Thymus (tissue), 11 donors: ENCODE measurements around the gene IFI16. TPM values are rescaled to one million over a fixed set of nuclear protein-coding genes. Genes with fewer than 3 reads are reported as not detected.
A peak's percentile ranks its signal among the peaks of the same experiment; 100 is the strongest.

Experiments used
- DNase-seq, 9 donors: peaks; one replicate each; pipeline ENCODE4 v3.0.0-alpha.2; 2013; ENCODE audit warnings: low spot score in 9 of 9, low read depth in 6 of 9, missing footprints in 1 of 9
- H3K27ac ChIP-seq, 2 donors: one replicate each; pipeline ENCODE4 v1.5.1; 2013; ENCODE audit warnings: control low read depth in 1 of 2, low read depth in 1 of 2, low read length in 1 of 2, mild to moderate bottlenecking in 1 of 2, moderate library complexity in 1 of 2
- H3K27me3 ChIP-seq, 2 donors: one replicate each; pipeline ENCODE4 v1.5.1; 2013; ENCODE audit warnings: low read length in 1 of 2; ENCODE audit not compliant: control insufficient read depth in 2 of 2, insufficient read depth in 1 of 2
- H3K36me3 ChIP-seq, 2 donors: one replicate each; pipeline ENCODE4 v1.5.1; 2013; ENCODE audit warnings: low read length in 1 of 2, mild to moderate bottlenecking in 1 of 2, moderate library complexity in 1 of 2; ENCODE audit not compliant: control insufficient read depth in 2 of 2, insufficient read depth in 2 of 2
- H3K4me1 ChIP-seq, 2 donors: one replicate each; pipeline ENCODE4 v1.5.1; 2013; ENCODE audit warnings: low read length in 2 of 2; ENCODE audit not compliant: control insufficient read depth in 2 of 2, insufficient read depth in 2 of 2
- H3K4me3 ChIP-seq, 2 donors: one replicate each; pipeline ENCODE4 v1.5.1; 2013; ENCODE audit warnings: low read length in 2 of 2, control low read depth in 1 of 2, mild to moderate bottlenecking in 1 of 2
- H3K9me3 ChIP-seq, 2 donors: one replicate each; pipeline ENCODE4 v1.5.1; 2013; ENCODE audit warnings: low read length in 1 of 2, mild to moderate bottlenecking in 1 of 2; ENCODE audit not compliant: control insufficient read depth in 2 of 2, insufficient read depth in 1 of 2
- WGBS: extraction: QIAGEN DNeasy Blood & Tissue Kit; methylation state at CpG from one replicate; pipeline ENCODE4 v1.1.7; 2013; 5-methylcytosine and 5-hydroxymethylcytosine counted together
- polyA plus RNA-seq: library from polyadenylated mRNA; stranded (reverse); fragments of 200-250 nt; gene quantifications from one replicate; pipeline ENCODE4 v1.2.3, GENCODE V29; 2013
- total RNA-seq: library from RNA; stranded (reverse); fragments of 120-200 nt; gene quantifications from one replicate; pipeline ENCODE4 v1.2.4, GENCODE V29; 2013
- donor health status: healthy.

IFI16 gene
- total and polyA plus RNA-seq, 2 donors = 204 to 254 TPM

DNA sequence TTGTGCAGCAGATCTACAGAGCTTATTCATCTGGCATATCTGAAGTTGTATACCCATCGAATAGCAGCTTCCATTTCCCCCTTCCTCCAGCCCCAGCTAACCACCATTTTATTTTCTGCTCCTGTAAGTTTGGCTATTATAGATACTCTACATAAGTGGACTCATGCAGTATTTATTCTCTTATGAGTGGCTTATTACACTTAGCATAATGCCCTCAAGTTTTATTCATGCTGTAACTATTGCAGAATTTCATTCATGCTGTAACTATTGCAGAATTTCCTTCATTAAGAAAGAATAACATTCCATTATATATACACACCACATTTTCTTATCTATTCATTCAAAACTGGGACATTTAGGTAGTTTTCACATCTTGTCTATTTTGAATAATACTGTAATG is 30.5 kb upstream of the IFI16 start:
- Histone ChIP-seq H3K27ac (no peak overlapping the region), H3K9me3 (no peaks in the 10 kb centered on the region), H3K4me3 (no peak overlapping the region), H3K36me3 (no peaks in the 10 kb centered on the region), H3K4me1 (no peaks in the 10 kb centered on the region), H3K27me3 (no peaks in the 10 kb centered on the region)
- DNase-seq = no peak
- whole genome bisulfite sequencing = 90% methylated on average over 1 of the region's 1 CpG

DNA sequence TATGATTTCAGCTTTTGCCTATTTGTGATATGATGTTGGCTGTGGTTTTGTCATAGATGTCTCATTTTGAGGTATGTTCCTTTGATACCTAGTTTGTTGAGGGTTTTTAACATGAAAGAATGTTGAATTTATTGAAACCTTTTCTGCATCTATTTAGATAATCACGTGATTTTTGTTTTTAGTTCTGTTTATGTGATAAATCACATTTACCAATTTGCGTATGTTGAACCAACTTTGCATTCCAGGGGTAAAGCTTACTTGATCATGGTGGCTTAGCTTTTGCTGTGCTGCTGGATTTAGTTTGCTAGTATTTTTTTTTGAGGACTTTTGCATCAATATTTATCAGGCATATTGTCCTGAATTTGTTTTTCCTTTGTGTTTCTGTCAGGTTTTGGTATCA is 26.5 kb upstream of the IFI16 start:
- Histone ChIP-seq H3K36me3 (no peaks in the 10 kb centered on the region), H3K27ac (no peak overlapping the region), H3K27me3 (no peaks in the 10 kb centered on the region), H3K4me1 (no peaks in the 10 kb centered on the region), H3K9me3 (no peaks in the 10 kb centered on the region), H3K4me3 (no peak overlapping the region)
- DNase-seq = no peak
- WGBS = 91% methylated on average over 2 of the region's 2 CpGs

DNA sequence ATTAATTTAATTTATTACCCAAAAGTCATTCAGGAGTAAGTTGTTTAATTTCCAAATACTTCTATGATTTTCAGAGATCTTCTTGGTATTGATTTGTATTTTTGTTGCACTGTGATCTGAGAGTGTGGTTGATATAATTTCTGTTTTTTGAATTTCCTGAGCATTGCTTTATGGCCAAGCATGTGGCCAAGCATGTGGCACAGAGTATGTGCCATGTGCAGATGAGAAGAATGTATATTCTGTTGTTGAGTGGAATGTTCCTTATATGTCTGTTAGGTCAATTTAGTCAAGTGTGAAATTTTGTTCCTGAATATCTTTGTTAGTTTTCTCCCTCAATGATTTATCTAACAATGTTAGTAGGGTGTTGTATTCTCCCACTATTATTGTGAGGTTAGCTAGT is 25.3 kb upstream of the IFI16 start:
- H3K27me3 ChIP-seq = no peaks in the 10 kb centered on the region
- no peaks in the 10 kb centered on the region for H3K36me3 ChIP-seq
- H3K9me3 ChIP-seq = no peaks in the 10 kb centered on the region
- DNase-seq = no peak
- H3K4me1 ChIP-seq = no peaks in the 10 kb centered on the region
- H3K4me3 ChIP-seq = no peak overlapping the region
- no peak overlapping the region for H3K27ac ChIP-seq

DNA sequence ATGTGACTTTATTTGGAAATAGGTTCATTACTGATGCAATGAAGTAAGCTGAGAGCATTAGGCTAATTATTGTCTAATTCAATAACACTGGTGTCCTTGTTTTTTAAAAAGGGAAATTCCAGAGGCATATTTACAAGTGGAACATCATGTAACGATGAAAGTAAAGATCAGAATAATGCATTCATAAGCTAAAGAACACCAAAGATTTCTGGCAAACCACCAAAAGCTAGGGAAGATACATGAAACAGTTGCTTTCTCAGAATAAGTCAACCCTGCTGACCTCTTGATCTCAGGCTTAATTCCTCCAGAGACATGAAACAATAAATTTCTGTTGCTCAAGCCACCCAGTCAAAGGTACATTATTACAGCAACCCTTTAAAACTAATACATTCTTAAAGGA is 20.3 kb upstream of the IFI16 start:
- H3K4me3 ChIP-seq = no peak overlapping the region
- no peak for DNase-seq
- no peaks in the 10 kb centered on the region for H3K4me1 ChIP-seq
- no peaks in the 10 kb centered on the region for H3K9me3 ChIP-seq
- no peaks in the 10 kb centered on the region for H3K36me3 ChIP-seq
- H3K27me3 ChIP-seq = no peaks in the 10 kb centered on the region
- H3K27ac ChIP-seq = no peak overlapping the region
- WGBS = 86% methylated on average over 1 of the region's 1 CpG

DNA sequence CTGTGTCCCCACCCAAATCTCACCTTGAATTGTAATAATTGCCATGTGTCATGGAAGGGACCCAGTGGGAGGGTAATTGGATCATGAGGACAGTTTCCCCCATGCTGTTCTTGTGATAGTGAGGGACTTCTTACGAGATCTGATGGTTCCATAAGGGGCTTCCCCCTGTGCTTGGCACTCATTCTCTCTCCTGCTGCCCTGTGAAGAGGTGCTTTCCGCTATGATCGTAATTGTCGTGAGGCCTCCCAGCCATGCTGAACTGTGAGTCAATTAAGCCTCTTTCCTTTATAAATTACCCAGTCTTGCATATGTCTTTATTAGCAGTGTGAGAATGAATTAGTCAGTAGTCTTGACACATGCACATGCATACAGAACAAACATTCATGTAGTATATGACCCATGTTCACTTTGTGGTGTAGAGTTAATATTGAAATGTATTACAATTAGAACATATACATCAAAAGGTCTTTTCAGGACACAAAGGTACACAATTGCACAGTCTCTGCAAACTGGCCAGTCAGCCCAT is 16.9 kb upstream of the IFI16 start:
- WGBS = 95% methylated on average over 4 of the region's 4 CpGs
- no peaks in the 10 kb centered on the region for H3K9me3 ChIP-seq

DNA sequence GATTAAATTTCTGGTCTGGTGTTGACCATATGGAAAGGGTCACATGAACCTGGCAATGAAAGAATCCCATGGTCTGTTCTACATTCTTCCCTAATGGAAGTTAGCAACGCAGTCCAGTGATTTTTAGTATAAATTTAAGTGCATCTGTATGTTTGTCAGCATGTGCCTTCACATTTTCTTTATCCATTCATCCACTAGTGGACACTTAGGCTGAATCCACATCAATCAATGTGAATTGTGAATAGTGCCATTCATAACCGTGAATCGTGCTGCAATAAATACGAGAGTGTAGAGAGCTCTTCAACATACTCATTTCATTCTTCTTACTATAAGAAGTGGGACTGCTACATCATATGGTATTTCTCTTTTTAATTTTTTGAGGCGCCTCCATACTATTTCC is 12.7 kb upstream of the IFI16 start:
- Histone ChIP-seq H3K27me3 (no peaks in the 10 kb centered on the region), H3K4me1 (no peaks in the 10 kb centered on the region), H3K9me3 (no peaks in the 10 kb centered on the region), H3K27ac (no peak overlapping the region), H3K36me3 (no peaks in the 10 kb centered on the region), H3K4me3 (no peak overlapping the region)
- 80% methylated on average over 5 of the region's 5 CpGs for WGBS
- no peak for DNase-seq

More for the DNA sequence above, 16.9 kb upstream of the IFI16 start:
- Histone ChIP-seq H3K27ac (no peak overlapping the region), H3K36me3 (no peaks in the 10 kb centered on the region), H3K27me3 (no peaks in the 10 kb centered on the region), H3K4me1 (no peaks in the 10 kb centered on the region), H3K4me3 (no peak overlapping the region)
- no peak for DNase-seq

DNA sequence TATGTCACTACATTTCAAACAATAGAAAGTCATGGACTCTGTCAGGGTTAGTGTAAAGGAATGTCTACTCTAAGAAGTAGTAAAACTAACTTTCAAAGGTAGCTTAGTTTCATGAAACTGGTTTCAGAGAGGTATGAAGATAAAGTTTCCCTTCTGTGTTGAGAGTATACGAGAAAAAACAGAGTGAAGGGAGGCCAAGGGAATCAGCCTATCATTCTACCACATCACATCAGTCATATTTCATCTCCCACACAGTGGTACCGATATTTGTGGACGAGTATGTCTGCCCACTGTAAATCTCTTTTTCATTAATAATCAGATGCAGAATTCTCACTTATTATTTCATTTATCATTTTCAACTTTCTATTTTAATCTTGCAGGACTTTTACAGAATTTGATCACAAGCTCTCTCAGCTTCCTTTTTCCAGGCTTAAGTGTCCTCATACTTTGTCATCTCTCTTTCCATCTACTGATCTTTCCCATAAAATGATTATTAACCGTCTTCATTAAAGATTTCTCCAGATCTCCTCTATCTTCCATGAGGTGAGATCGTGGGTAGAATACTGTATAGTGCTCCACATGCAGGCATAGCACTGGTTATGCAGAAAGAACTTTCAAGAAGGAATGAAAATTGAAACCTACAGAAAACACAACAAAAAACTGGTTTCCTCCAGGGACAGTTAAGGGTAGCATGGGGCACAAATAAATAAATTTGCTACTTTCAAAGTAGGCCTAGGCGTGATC is 11.5 kb upstream of the IFI16 start:
- Histone ChIP-seq H3K27me3 (no peaks in the 10 kb centered on the region), H3K9me3 (no peaks in the 10 kb centered on the region), H3K27ac (no peak overlapping the region), H3K4me1 (no peaks in the 10 kb centered on the region), H3K36me3 (no peaks in the 10 kb centered on the region), H3K4me3 (no peak overlapping the region)
- no peak for DNase-seq
- 65% methylated on average over 6 of the region's 6 CpGs for WGBS

DNA sequence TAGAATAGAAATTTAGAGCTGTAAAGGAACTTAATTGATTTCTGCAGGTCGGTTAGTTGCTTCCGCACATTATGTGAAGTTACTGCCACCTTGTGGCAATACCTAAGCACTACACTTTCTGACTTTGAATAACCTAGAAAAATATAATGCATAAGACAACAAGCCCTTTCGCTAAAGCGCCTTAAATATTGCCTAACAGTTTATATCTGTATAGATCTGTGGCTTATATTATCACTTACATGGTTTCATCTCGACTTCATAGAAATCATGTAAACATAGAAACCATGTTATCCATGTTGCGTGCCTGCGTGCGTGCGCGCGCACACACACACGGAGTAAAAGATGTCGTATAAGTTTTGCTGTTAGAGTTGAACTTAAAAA is 10.9 kb upstream of the IFI16 start:
- no peaks in the 10 kb centered on the region for H3K9me3 ChIP-seq
- peak in 7 of 9 donors; percentile 58 to 87 (median 76) for DNase-seq
- 58% methylated on average over 13 of the region's 13 CpGs for WGBS

DNA sequence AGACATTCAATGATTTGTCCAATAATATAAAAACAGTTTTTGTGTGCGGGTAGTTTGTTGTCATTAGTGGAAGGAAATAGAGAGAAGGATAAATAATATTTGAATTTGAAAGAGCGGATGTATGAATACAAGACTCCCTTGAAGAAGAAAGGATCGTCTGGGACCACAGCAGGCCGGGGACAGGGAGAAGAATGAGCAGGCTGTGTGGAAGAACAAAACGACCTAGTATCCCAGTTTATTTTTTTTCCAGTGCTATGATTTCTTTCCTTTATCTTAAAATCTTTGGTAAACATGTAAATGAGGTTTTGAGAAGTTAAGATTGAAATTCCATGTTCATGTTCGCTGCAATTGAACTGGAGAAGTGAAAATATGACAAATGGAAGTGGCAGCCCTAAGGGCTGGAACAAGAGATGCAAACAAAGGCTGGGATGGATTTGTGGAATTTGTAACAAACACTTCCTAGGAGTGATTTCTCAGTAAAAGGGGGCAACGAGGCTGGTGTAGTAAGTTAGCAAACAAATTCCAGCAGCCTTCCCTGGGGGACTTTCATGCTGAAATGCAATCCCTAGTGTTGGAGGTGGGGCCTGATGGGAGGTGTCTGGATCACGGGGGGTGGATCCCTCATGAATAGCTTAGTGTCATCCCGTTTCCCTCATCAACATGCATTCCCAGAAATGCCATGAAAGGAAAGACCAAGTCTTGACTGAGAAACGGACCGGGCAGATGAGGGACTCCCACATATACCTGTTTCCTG is 10.2 kb upstream of the IFI16 start:
- Histone ChIP-seq H3K4me3 (peak overlapping the region in 1 of 2 donors; percentile 22), H3K27me3 (no peaks in the 10 kb centered on the region), H3K9me3 (no peaks in the 10 kb centered on the region), H3K4me1 (no peaks in the 10 kb centered on the region), H3K36me3 (no peaks in the 10 kb centered on the region), H3K27ac (peak overlapping the region; percentile 78 to 84)
- DNase-seq = no peak
- WGBS = 85% methylated on average over 11 of the region's 11 CpGs

More for the DNA sequence above, 10.9 kb upstream of the IFI16 start:
- no peaks in the 10 kb centered on the region for H3K4me1 ChIP-seq
- H3K27me3 ChIP-seq = no peaks in the 10 kb centered on the region
- H3K36me3 ChIP-seq = no peaks in the 10 kb centered on the region
- no peak overlapping the region for H3K27ac ChIP-seq
- H3K4me3 ChIP-seq = peak overlapping the region in 1 of 2 donors; percentile 3
